Stimulated activated CD4-positive, alpha-beta T cell treated with anti-CD3 and anti-CD28 coated beads, TNF-alpha, amount 100 ng/mL, for 1 hour (primary cell): ENCODE data around the gene MTUS2.

ENCODE experiments used
- DNase-seq, 3 donors: peaks; one replicate each; pipeline ENCODE4 v3.0.0-alpha.2; 2020; ENCODE audit warnings: low read depth in 3 of 3, low spot score in 1 of 3

Gene MTUS2

DNA sequence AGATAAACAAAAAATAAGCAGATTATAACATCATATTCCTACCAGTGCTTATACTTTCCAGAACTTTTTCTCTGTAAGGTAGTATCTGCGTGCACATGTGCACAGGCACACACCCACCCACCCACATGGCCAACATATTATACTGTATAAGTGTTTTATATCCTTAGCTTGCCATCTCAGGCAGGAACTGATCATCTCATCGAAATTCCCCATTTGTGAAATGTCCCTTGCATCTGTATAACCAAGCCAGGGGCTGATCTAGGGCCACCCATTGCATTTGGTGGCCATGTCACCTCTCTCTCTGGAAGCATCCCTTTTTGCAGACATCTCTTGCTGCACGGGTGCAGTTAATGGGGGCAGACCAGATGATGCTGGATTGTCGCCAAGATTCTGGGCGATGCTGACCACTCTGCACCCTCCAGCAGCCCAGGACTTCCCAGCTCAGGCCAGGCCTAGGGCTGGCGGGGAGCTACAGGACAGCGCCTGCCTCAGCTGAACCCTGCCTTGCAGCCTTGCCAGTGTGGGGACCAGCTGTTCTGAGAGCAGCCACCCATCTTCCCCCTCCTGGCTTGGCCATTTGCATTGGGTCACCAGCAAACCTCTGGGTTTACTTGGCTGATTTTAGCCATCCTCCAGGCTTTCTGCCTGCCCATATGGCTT is 679.5 kb downstream of the MTUS2 start:
- DNase-seq = no peak

DNA sequence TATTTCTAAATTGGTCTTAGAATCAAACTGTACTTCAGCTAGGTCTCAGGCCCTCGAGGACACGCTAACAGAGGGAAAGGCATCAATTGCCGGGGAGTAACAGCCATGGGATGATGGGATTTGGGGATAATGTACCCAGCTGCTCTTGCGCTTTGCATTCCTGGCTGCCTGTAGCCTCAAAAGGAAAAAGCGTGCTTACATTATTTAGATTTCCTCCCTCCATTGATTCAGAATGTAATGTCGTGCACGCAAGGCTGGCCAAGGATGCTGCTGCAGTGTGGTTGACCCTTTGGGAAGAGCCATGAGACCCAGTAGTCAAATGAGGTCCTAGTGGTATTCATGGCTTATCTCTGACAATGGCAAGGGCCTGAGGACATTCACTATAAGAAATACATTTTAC is 680.2 kb downstream of the MTUS2 start:
- no peak for DNase-seq

DNA sequence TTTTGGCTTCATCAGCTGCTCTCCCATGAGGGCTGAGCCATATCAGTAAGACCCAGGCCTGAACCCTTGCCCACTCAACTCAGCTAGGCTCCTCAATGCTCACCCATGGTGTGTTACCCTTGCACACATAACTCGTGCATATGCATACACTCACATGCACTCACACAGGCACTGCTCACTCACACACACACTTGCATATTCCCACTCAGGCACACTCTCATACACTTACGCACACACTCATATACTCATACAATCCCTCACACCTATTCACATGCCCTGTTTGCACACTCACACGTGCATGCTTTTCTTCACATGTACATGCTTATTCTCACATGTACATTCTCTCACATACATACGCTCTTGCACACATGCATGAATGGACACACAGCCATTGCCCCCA is 681.5 kb downstream of the MTUS2 start:
- DNase-seq = no peak

DNA sequence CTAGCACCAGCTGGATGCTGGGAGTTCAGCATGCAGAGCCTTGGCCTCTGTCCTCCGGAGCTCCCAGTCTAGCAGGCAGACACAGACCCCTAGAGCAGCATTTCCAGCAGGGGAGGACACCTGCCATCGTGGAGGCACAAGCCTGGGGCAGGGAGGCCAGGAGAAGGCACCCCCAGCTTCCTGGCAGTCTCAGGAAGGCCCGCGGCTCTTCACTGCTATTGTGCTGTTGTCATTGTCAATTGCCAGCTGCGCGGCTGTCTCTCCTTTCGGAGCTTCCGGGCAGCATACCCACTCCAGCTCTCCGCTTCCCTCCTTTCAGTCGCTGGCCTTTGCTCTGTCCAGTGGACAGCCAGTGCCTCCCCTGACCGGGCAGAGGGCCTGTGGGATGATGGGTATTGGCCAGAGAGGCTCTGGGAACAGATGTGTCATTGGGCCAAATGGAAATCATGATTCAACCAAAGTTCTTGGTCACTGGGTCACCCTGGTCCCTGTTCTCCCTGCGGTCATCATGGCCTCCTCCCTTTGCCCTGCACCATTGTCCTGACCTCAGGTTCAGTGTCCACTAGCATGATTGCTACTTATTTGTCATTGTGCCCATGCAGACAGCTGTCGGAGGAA is 682.4 kb downstream of the MTUS2 start:
- no peak for DNase-seq

DNA sequence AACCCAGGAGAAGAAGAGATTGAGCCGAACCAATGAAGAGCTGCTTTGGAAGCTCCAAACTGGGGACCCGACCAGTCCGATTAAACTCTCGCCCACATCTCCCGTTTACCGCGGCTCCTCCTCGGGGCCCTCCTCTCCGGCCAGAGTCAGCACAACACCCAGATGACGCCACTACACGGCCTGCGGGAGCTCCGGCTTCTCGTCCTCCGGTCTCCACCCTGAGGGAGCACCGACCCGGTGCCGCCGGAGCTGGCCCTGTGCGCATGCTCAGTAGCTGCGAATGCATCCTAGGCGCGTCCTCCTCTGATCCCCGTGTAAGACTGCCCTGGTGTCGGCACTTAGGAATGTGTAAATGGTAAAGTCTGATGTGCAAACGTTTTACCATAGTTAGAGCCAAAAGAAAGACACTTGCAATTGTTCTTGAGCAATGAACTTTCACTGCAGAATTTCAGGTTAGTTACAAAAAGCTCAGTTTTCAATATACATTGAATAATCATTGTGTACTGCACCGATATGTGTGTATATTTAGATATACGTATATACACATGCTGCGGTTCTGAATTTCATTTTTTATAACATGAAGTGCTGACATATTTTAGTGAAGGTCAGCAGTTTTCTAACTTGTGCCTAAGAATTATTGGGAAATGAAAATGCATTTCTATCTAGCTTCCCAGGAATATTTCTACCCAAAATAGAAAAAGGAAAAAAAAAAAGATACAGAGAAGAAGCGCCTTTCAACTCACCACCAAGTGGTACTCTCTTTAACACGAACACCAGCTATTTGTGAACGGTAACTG is 683.1 kb downstream of the MTUS2 start:
- DNase-seq = no peak

DNA sequence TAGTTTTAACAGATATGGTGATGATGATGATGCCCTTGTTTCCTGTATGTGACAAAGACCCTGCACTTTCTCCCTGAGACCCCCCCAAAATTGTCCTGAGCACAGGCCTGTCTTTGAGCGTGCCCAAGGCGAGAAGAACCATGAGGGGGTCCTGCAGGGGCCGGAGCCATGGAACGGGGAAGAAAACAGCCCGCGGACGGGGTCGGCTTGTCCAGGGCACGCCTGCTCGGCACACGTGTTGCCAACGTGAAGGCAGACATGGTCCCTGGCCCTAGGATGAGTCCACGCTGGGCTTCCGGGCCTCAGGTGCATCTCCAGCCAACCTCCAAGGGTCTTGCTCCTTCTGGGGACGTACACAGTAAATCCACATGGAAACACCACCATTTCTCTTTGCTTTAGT is 684.6 kb downstream of the MTUS2 start:
- no peak for DNase-seq

DNA sequence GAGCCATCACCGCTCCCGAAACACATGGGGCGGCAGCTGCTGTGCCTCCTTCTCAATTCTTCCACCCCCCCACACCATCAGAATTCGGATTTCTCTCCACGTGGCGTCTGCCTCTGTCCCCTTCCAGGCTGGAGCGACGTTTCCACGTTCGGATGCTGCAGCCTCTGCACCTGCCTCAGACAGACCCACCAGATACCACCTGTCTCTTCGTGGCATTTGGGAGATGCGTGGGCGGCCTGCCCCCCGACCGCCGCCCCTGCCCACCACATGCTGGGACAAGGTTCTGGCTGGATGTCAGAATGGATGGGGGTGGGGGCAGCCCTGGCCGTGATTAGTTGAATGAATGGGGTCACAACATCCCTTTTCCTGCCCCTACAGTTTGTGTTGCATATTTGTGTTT is 685.4 kb downstream of the MTUS2 start:
- DNase-seq = no peak

DNA sequence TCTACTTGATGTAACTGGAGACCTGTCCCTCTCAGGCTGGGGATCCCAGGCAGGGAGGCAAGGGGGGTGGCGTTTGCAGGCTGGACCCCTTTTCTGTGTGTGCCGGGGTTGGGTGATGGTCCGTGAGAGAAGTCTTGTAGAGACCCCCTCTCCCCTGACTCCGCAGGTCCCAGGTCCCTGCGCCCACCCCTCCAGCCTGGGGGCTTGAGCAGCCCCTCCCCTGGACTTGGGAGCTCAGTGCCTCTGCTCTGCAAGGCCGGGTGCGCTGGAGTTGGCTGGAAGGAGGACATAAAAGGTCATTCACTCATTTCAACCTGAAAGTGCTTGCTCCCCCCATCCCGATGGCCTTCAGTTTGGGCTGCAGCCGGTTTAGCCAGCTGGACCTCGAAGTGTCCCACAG is 685.8 kb downstream of the MTUS2 start:
- no peak for DNase-seq

DNA sequence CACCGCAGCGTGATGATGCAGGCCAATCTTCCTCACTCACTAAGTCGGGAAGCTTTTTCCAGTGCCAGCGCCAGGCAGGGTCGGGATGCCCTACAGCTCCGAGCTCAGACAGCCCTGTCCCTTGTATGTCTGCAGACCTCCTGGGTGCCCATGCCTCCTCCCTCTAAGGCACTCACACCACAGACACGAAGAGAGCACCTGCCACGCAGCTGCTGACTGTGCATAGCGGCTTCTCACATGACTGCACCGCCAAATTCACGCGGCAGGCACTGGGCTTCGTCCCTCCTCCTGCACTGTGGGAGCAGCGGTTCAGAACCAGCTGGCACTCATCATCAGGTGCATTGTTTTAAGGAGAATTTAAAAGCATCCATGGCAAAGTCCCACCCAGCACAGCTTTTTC is 687.2 kb downstream of the MTUS2 start:
- no peak for DNase-seq

DNA sequence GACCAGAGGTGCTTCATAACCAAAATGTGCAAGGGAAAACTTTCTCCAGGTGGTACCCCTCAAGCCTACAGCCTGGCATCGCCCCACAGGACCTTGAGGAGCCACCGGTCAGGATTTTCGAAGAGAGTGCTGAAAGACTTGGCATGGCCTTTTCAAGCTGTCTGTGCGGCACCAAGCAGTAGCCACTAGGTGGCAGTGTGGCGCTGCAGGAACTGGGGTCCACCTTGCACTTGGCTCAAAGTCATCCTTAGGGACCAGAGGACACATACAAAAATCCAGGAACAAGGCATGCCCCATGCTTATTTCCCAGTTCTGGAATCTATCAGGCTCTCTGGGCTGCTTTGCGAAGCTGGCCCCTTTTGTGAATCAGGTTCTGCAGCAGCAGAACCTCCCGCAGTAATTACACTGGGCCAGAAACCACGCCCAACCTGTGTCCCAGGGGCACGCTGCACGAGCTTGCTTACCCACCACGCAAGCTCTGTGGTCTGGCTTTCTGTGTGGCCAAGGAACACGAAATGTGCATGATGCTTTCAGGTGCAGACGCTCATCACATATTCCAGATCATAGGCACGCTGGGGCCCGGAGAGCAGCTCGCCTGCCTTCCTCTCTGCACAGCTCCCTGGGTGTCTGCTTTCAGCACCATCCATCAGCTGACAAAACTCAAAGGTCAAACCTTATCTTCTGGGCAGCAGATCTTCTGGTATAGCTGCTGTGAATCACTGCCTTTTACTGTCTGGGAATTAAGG is 688.2 kb downstream of the MTUS2 start:
- DNase-seq = peak; percentile 28 to 64 (median 45)

DNA sequence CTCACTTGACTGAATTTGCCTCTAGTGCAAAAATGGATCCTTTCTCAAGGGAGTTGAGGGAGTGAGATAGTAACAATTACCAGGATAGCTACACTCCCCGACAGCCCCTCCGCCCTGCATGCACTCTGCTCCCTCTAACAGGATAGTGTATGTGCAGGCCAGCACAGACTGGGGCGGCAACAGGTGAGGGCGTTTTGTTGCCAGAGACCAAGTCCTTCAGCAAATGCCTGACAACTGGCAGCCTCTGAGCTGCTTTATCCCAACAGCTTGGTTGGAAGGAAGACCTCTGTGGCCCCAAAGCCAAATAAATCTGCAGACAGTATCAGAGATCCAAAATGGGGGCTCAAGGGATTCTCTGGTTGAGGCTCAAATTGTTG is 688.7 kb downstream of the MTUS2 start:
- no peak for DNase-seq

DNA sequence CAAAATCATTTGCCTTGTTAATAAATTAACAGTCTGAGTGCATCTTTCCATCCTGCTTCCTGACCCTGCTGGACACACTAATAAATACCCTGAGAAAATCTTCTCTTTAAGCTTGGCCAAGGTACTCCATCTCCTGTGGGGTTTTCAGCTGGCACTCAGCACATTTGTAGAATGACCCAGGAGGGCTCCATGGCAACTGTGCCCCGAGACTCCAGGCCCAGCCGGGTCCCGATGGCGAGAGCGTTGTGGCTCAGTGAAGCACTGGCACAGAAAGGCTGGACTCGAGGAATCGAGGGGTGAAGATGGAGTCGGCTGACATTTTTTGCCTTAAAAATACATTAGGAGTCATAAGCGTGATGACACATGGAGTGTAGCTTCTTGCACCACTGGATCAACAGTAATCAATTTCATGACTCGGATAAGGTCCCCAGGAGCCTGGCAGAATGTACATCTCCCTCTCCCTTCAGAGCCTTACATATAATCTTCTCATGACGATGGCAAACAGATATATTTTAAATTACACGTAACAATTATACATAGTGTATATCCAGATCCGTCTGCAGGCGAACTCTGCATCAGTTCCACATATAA is 690.0 kb downstream of the MTUS2 start:
- DNase-seq = no peak

DNA sequence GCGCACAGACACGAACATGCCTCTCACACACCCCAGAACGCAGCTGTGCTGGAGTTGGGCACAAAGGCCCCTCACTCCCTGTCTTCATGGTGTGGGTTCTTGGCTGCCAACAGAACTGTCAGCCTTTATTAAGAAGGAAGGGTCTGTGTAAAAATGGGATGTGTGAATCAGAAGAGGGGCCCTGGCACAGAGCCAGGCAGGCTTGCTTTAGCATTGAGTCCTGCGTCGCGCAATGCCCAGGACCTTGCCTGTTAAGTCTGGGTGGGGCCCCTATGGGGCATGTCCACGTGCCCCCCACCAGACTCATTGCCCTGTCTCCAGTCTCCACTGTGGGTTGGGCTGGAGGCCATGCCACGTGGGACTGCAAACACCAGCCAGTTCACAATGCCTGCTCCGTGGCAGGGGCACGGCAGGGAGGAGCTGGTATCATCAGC is 690.5 kb downstream of the MTUS2 start:
- no peak for DNase-seq

DNA sequence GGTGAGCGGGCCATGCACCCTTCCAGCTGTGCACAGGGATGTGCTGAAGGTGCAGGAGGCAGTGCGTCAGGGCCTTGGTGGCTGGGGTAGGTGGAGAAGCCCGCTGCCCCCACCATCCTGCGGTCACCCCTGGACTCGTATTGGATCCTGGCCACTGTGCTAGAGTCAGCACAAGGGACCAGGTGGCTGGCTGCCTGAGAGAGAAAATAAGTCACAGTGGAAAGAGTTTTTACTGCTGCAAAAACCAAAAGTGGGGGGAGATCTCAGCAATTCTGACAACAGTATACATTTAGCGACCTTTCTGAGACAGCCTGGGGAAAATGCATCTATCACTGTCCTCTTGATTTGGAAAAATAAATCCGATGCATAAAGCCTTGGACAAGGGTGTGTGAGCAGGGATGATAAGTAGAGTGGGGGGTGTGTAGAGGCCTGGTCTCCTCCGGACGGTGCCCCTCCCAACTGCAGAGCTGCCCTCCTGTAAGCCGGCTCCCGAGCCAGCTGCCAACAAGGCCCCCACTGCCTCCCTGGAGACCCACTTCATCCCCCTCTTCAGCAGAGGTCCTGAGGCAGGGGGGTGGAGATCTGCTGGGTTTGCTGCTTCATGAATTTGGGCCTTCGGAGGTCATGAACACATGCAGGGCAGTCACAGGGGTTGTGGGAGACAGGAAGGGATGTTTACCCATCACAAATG is 691.1 kb downstream of the MTUS2 start:
- DNase-seq = no peak

DNA sequence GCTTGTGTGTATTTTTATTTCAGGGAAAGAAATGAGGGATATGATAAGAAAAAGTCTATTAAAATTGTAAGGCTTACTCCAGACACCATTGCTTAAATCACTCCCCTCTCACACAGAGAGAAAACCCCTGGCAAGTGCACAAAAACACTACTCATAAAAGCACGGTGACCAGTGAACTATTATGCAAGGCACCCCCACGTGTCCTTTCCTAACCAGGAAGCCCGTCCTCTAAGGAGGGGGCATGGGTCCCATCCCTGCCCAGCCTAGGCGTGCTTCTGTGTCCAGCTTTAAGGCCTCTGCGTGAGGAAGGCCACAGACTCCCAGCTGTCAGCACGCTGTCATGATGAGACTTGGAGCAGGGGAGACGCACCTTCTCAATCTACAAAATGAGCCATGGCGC is 691.8 kb downstream of the MTUS2 start:
- no peak for DNase-seq

DNA sequence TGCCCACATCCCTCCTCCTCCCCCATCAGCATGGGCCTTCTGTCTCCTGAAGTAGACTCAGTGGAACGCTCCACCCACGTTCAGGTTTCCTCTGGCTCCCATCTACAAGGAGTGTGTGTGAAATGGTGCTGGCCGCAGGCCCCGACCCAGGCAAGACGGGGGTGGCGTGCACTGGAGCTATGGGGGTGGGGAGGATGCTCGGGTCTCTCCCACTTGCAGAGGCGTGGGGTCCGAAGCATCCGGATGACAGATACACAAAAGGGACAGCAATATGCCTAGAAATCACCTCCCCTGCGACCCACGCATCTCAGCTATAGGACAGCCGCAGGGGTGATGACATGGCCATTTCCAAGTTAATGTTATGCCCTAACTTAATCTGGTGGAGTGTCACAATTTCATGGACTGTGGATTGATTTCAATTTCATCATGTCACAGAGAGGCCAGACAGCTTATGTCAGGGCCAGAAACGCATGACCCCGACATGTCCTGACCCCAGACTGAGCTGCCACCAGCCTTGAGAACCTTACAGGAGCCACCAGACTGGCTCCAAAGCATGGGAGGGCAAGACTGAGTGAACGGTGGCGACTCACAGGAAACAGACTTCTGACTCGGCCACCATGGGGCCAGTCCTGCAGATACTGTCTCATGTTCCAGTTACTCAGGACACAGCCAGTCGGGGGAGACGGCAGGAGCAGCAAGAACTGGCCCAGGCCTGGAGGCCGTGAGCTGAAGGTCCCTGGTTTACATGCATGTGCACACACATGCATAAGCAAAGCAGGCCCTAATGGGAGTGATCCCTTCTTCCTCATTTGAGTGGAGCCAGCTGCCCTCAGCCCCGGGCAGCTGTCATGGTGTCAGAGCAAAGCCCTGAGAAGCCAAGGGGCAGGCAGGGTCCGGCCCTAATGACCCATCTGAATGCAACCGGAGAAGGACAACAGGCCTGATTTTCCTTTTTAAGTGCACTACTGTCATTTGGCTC is 693.2 kb downstream of the MTUS2 start:
- DNase-seq = no peak

DNA sequence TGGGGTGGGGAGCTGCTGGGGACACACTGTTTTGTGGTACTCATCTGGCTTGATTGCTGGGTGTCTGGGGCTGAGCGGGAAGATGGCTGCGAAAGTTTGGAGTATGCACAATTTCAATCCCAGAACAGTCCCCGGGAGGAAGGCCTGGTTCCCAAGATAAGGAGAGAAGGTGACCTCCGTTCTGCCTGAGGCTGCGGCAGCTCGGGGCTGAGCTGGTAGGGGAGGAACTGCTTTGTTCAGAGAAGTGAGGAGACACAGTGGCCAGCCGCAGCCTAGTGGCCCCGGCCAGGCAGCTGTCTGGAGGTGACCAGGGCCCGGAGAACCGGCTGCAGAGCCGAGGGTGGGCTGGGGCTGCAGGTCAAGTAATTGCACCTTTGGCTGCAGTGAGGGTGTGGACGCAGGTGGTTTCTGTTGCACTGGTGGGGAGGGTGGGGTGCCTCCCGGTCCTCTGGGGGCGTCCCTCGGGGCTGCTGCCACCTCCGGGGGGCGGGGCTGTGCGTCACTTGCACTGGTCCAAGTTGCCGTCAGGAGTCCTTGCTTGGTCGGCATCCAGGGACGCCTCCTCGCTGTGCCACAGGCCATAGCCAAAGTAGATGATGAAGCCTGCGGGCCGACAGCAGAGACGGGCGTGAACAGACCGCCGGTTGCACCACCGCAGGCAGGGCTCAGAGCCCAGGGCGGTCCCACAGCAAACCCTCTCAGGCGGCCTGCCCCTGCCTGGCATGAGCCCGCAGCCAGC is 694.0 kb downstream of the MTUS2 start:
- no peak for DNase-seq

DNA sequence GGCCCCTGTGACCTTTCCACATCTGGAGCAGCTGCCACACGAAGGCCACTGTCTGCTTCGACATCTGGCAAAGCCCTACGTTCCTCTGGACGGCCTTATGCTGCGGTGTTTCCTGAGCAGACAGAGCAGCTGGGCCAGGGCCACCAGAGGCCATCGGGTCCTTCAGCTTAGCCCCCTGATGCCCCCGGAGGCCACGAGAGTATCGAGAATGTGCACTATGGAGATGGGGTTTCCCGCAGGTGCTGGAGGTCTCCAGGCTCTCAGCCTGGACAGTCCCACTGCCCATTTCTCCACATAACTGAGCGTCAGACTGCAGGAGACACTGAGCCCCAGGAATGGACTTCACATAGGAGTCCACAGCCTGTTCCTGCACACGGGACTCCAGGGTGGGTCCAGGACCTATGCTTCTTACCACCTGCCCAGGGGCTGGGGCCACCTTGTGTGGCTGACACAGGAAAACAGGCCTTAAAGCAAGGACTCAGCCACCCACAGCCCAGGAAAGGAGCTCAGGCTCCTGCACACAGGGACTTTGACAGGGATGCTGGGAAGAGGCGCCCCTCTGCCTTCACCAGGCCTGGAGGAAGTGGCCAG is 694.7 kb downstream of the MTUS2 start:
- no peak for DNase-seq

DNA sequence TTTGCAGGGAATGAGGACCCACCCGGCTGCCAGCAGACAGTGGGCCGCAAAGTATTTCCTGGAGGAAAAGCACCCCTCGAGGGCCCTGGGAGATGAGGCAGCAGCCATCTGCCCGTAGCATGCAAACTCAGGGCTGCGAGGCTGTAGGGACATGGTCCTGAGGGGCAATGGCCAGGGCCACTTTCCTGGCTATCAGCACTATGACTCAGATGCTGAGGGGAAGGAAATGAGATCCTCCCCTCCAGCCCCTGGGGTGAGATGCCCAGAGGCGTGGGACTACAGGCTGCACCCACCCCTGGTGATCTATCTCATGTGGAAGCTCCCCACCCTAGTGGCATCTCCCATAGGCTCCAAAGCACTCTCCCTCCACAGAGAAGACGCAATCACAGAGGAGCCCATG is 695.2 kb downstream of the MTUS2 start:
- DNase-seq = no peak
